PC-3 (cell line): ENCODE results near the gene PTPN23. TPM values are rescaled to one million over a fixed set of nuclear protein-coding genes. Genes with fewer than 3 reads are reported as not detected.

Source experiments
- ATAC-seq: fragments of 200-7000 bp; cut with Tn5 transposase; 2 replicates; pipeline ENCODE4 v1.9.1; 2020; ENCODE audit warnings: mild to moderate bottlenecking, moderate library complexity
- BruUV-seq: library from RNA; stranded (reverse); fragments of 400-500 nt; replicated peaks from 2 replicates; lab custom pipeline; 2021; lab: Mats Ljungman, UMichigan
- CTCF ChIA-PET: fragments of 300-600 bp; sonication (Branson Sonifier 250); formaldehyde crosslinking; loops from one replicate; lab custom pipeline; 2022; ENCODE audit warnings: antibody characterized with exemption; lab: Charles Lee
- POLR2A ChIA-PET: fragments of 300-600 bp; sonication (Branson Sonifier 250); formaldehyde crosslinking; loops from one replicate; lab custom pipeline; 2022; ENCODE audit warnings: antibody characterized with exemption; ENCODE audit not compliant: unreplicated experiment; lab: Charles Lee
- DNase-seq: peaks from one replicate; pipeline ENCODE4 v3.0.0-alpha.2; 2015
- H2AFZ ChIP-seq: fragments of 300-600 bp; sonication (generic); 2 replicates; pipeline ENCODE4 v1.6.0; 2016; ENCODE audit warnings: antibody characterized with exemption, low read length
- H3F3A ChIP-seq: fragments of 300-600 bp; sonication (generic); one replicate; pipeline ENCODE4 v1.6.0; 2017; ENCODE audit warnings: antibody characterized with exemption, low read length, control low read depth, mild to moderate bottlenecking; ENCODE audit not compliant: unreplicated experiment
- H3K27ac ChIP-seq: fragments of 300-600 bp; sonication (generic); 2 replicates; pipeline ENCODE4 v1.5.1; 2016; ENCODE audit warnings: mild to moderate bottlenecking, low read length
- H3K27me3 ChIP-seq: fragments of 300-600 bp; sonication (generic); 2 replicates; pipeline ENCODE4 v1.6.1; 2016; ENCODE audit warnings: low read length, mixed read lengths
- H3K36me3 ChIP-seq: fragments of 300-600 bp; sonication (generic); 2 replicates; pipeline ENCODE4 v1.6.1; 2016; ENCODE audit warnings: low read depth, mixed run types, low read length, mixed read lengths
- H3K4me1 ChIP-seq: fragments of 300-600 bp; sonication (generic); 2 replicates; pipeline ENCODE4 v1.5.1; 2016; ENCODE audit warnings: low read length; ENCODE audit not compliant: insufficient read depth
- H3K4me2 ChIP-seq: fragments of 300-600 bp; sonication (generic); 2 replicates; pipeline ENCODE4 v1.6.0; 2016; ENCODE audit warnings: low read length
- H3K4me3 ChIP-seq: fragments of 300-600 bp; sonication (generic); 2 replicates; pipeline ENCODE4 v1.5.1; 2016; ENCODE audit warnings: mild to moderate bottlenecking, low read length, mixed read lengths
- H3K79me2 ChIP-seq: fragments of 300-600 bp; sonication (generic); 2 replicates; pipeline ENCODE4 v1.6.1; 2017; ENCODE audit warnings: low read length, mixed read lengths
- H3K9ac ChIP-seq: fragments of 300-600 bp; sonication (generic); 2 replicates; pipeline ENCODE4 v1.6.0; 2016; ENCODE audit warnings: mild to moderate bottlenecking, low read length
- H3K9me2 ChIP-seq: fragments of 300-600 bp; sonication (generic); replicated peaks from 2 replicates; pipeline ENCODE4 v1.6.1; 2016; ENCODE audit warnings: mixed run types, low read length, mixed read lengths
- H3K9me3 ChIP-seq: fragments of 300-600 bp; sonication (generic); 2 replicates; pipeline ENCODE4 v1.6.1; 2016; ENCODE audit warnings: low read length, mixed read lengths
- H4K20me1 ChIP-seq: fragments of 300-600 bp; sonication (generic); 2 replicates; pipeline ENCODE4 v1.6.1; 2016; ENCODE audit warnings: low read length, mixed read lengths
- CTCF ChIP-seq: fragments of 300-600 bp; sonication (generic); conservative IDR thresholded peaks from 2 replicates; pipeline ENCODE4 v1.5.1; 2017; ENCODE audit warnings: antibody characterized with exemption, low read depth, mild to moderate bottlenecking, low read length
- EZH2 ChIP-seq: fragments of 300-600 bp; sonication (generic); IDR thresholded peaks from one replicate; pipeline ENCODE4 v1.6.1; 2017; ENCODE audit warnings: antibody characterized with exemption, mild to moderate bottlenecking, low read length; ENCODE audit not compliant: unreplicated experiment
- EZH2phosphoT487 ChIP-seq: fragments of 300-600 bp; sonication (generic); IDR thresholded peaks from 2 replicates; pipeline ENCODE4 v1.6.1; 2018; ENCODE audit warnings: mild to moderate bottlenecking, antibody characterized with exemption, low read length, borderline replicate concordance
- intact Hi-C: fragments of 100-400 bp; cut with micrococcal nuclease; formaldehyde crosslinking; loops from 2 replicates; pipeline ENCODE4 v1.9.0; 2023
- total RNA-seq: library from RNA; depleted of rRNA; stranded (reverse); fragments of >200 nt; gene quantifications from 2 replicates; pipeline ENCODE4 v1.2.3, GENCODE V29; 2014

PTPN23 gene
- total RNA-seq, 1 experiment from 2014 or later = 22.3 TPM

- no peak overlapping the region for H3K27ac ChIP-seq
- DNase-seq = no peak
- CTCF ChIA-PET = no interaction called here
Observed at GRCh38 chr3:47414666-47415587, 34.1 kb downstream of the PTPN23 start.

GRCh38 chr3:47416041-47416440 is 35.2 kb downstream of the PTPN23 start:
- intact Hi-C loops = no loop called here
- BruUV-seq = no TSS peak
- Histone ChIP-seq H3K4me2 (no peak overlapping the region), H4K20me1 (no peaks in the 10 kb centered on the region), H3K4me1 (no peaks in the 10 kb centered on the region), H3K9me3 (no peaks in the 10 kb centered on the region), H2AFZ (no peak overlapping the region), H3K4me3 (no peak overlapping the region), H3K9ac (no peak overlapping the region), H3K27me3 (no peaks in the 10 kb centered on the region), H3K9me2 (no peaks in the 10 kb centered on the region), H3K79me2 (no peaks in the 10 kb centered on the region), H3K36me3 (peaks cover 24% of the 10 kb centered on the region), H3F3A (no peaks in the 10 kb centered on the region), H3K27ac (no peak overlapping the region)
- ATAC-seq (no peak), DNase-seq (no peak)
- TF ChIP-seq EZH2 (no peak), EZH2phosphoT487 (no peak), CTCF (no peak)
- ChIA-PET POLR2A (no interaction called here), CTCF (no interaction called here)

More at GRCh38 chr3:47414666-47415587, 34.1 kb downstream of the PTPN23 start:
- POLR2A ChIA-PET = no interaction called here
- Histone ChIP-seq H3K79me2 (no peaks in the 10 kb centered on the region), H3K9ac (no peak overlapping the region), H3K27me3 (no peaks in the 10 kb centered on the region), H4K20me1 (no peaks in the 10 kb centered on the region), H3K36me3 (peaks cover 26% of the 10 kb centered on the region), H3K4me3 (no peak overlapping the region), H2AFZ (no peak overlapping the region), H3K4me1 (no peaks in the 10 kb centered on the region), H3K9me2 (no peaks in the 10 kb centered on the region), H3K4me2 (no peak overlapping the region), H3F3A (no peaks in the 10 kb centered on the region), H3K9me3 (no peaks in the 10 kb centered on the region)
- intact Hi-C loops = no loop called here
- no peak for TF ChIP-seq EZH2phosphoT487
- TF ChIP-seq CTCF = no peak
- TF ChIP-seq EZH2 = no peak
- BruUV-seq = no TSS peak
- ATAC-seq = peak; percentile 1
